Erythroblast (primary cell): ENCODE results near the gene ERCC8.

Experiments
- DNase-seq, 2 experiments: peaks; one replicate each; lab custom pipeline; 2025; lab: John Stamatoyannopoulos, UW
- GATA1 ChIP-seq: IDR thresholded peaks from 2 replicates; pipeline ENCODE4 v1.6.1; 2011; ENCODE audit warnings: low read depth, mild to moderate bottlenecking, control low read depth, low read length, moderate library complexity
- POLR2A ChIP-seq: IDR thresholded peaks from 2 replicates; pipeline ENCODE4 v1.6.1; 2011; ENCODE audit warnings: mild to moderate bottlenecking, low read length

Gene ERCC8

DNA sequence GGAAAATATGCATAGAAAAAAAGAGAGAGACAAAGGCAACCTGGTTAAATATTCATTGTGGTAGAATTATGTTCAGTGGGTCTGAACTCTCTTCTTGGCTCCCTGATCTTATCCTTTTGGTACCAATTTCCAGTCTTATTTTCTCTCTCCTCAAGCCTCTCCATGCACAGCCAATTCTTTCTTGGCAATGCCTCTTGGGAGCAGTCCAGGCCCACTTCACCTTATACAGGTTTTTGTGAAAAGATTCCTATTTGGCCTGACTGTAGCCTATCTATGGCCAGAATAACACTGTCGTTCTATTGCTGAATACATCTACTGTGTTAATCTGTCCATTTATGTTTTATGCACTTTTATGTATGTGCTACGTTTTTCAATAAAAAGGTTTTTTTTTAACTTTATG, 103.5 kb downstream of the ERCC8 start:
- TF ChIP-seq GATA1 (no peak), POLR2A (no peak)
- no peak for DNase-seq

DNA sequence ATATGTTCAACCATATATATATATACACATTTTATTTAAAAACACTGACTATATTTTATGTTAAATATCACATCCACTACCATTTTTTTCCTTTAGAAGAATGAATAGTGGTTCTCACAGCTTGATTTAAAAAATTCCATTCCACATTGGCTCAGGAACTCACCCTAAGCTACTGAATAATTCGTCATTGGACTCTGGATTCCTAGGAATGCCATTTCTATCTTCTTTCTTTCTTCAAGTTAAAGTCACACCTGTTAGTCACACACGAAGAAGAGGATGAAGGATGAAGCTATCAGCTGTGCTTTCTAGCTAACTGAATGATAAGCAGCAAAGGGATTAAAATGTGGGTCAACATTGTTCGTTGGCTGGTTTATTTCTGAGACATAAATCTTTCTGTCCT, 108.7 kb downstream of the ERCC8 start:
- TF ChIP-seq POLR2A (no peak), GATA1 (no peak)
- no peak for DNase-seq

DNA sequence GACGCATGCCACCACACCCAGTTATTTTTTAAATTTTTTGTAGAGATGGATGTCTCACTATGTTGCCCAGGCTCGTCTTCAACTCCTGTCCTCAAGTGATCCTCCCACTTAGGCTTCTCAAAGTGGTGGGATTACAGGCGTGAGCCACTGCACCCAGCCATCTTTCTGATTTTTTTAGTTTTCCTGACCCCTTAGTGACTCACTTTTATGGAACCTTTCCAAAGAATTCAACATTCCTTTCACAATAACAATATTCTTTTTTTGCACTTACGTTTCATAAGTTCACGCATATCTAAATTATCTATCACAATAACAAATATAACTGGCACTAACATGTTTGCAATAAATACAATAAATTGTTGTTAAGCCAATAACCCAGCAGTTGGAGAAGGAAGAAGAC, 109.3 kb downstream of the ERCC8 start:
- DNase-seq, result no peak
- no peak for TF ChIP-seq GATA1
- TF ChIP-seq POLR2A, result no peak

GRCh38 chr5:60833520-60833919, 111.3 kb downstream of the ERCC8 start:
- no peak for DNase-seq
- TF ChIP-seq GATA1, result no peak
- TF ChIP-seq POLR2A, result no peak

GRCh38 chr5:60830581-60831127, 114.2 kb downstream of the ERCC8 start:
- DNase-seq, result no peak
- TF ChIP-seq GATA1 (no peak), POLR2A (no peak)

- TF ChIP-seq POLR2A (no peak), GATA1 (no peak)
- no peak for DNase-seq
Observed at GRCh38 chr5:60829490-60830266, 115.2 kb downstream of the ERCC8 start.

GRCh38 chr5:60827201-60827600, 117.7 kb downstream of the ERCC8 start:
- TF ChIP-seq POLR2A, result no peak
- TF ChIP-seq GATA1, result no peak
- no peak for DNase-seq

- no peak for TF ChIP-seq POLR2A
Observed at GRCh38 chr5:60826653-60827052, 118.2 kb downstream of the ERCC8 start.

More at GRCh38 chr5:60826653-60827052, 118.2 kb downstream of the ERCC8 start:
- DNase-seq, result no peak
